Measurements from ENCODE around the gene PFKFB2.

The PFKFB2 gene

DNA sequence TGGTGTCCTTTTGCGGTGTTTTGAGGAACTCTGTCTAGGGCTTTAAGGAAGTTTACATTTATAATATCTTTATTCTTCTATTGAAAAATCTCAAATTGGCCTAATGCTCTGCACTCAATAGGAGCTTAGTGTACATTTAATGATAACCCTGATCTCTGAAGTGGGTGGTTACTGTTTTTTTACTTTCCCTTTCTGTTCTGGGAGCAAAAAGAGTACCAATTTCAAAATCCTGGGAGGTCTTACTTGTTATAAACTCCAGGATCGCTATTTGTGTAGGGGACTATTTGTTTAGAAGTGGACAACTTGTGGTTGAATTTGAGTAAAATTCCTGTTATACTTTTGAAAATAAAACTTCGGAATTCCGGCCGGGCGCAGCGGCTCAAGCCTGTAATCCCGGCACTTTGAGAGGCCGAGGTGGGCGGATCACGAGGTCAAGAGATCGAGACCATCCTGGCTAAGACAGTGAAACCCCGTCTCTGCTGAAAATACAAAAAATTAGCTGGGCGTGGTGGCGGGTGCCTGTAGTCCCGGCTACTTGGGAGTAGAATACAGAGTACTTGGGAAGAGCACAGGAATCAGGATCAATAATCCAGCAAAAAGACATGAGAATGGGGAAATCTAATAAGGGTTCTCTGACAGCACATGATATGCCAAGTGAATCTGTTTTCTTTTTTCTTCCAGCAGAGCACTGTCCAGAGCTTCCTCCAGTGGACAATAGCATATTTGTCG, 36.7 kb downstream of the PFKFB2 start:
- no peak for DNase-seq (ENCODE audit: low read depth in 2 of 2)

DNA sequence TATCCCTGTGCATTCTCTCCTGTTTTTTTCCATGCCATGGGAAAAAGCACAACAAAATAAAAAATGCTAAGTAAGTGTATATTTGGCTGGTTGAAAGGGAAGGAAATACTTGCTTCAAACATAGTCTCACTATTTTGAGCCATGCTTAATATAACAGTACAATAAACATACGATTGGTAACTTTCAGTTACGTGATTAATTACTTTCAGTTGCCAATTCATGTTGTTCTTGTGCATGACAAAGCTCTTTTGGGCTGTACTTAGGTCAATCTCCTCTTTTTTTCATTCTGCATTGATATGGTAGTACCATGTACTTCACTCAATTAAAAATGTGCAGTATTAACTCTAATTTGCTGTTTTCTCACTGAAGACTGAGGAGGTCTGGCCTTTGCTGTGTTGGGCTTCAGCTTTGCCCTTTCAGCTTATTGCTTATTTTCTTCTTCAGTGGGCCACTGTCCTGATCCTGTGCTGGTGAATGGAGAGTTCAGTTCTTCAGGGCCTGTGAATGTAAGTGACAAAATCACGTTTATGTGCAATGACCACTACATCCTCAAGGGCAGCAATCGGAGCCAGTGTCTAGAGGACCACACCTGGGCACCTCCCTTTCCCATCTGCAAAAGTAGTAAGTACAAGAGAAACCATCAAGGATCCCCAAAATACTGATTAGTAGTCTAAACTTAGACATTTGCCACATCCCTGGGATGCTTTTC, 38.3 kb downstream of the PFKFB2 start:
- no peak for DNase-seq (ENCODE audit: low read depth in 2 of 2)

DNA sequence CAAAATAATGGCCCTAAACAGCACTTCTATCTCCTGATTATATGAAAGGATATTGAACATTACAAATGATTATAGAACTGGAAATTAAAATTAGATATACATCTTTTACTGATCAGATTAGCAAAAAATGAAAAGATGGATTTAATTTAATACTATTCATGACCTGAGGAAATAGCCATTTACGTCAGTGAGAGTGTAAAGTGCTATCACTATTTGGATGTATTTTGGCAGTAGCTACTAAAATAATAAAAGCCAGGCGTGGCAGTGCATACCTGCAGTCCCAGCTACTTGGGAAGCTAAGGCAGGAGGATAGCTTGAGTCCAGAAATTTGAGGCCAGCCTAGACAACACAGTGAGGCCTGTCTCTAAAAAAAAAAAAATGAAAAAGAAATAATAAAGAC, 40.9 kb downstream of the PFKFB2 start:
- DNase-seq (ENCODE audit: low read depth in 2 of 2): no peak

DNA sequence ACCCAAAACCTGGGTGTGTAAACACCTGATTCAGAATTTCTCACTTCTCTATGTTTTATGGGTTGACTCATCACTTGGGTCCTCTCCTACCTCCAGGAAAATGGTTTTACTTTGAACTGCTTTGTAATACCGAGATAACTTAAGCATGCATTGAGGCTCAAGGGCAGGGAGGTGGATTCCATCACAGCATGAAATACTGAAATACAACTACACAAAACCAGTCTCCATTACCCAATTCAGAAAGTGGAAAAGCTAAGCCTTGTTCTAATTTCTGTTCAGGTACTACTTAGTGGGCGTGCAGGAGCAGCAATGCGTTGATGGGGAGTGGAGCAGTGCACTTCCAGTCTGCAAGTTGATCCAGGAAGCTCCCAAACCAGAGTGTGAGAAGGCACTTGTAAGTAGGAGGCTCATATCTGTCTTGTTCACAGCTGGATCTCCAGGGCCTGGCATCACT, 44.8 kb downstream of the PFKFB2 start:
- no peak for DNase-seq (ENCODE audit: low read depth in 2 of 2)

DNA sequence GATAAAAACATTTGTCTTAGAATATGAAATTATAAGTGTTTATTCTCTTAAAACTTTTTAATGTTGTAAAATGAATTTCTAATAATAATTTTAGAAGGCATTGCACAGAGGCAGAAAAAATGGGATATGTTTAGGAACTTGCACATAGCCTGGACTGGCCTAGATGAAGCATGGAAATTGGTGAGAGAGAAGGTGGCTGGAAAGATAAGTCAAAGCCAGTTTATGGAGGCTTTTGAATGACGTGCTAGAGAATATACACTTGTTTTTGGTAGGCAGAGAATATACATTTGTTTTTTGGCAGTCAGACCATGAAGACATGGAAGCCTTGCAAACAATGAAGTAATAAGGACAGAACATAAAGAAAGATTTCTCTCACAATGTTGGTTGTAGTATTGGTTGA, 48.6 kb downstream of the PFKFB2 start:
- DNase-seq (ENCODE audit: low read depth in 2 of 2): no peak

DNA sequence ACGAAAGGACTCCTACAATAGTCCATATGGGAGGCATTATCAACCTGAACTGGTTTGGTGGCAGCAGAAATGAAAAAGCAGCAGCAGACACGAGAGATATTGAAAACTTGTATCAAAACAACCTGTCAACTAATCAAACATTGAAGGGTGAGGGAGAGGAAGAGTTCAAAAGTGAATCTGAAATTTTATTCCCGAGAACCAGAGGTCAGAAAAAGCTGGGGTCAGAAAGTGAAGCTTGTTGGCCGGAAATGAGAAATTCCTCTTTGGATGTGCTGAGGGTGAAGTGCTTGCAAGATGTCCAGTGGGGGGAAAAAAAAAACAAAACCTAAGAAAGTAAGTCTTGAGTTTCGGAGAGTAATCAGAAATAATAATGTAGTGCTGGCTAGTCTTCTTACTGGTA, 49.1 kb downstream of the PFKFB2 start:
- no peak for DNase-seq (ENCODE audit: low read depth in 2 of 2)

DNA sequence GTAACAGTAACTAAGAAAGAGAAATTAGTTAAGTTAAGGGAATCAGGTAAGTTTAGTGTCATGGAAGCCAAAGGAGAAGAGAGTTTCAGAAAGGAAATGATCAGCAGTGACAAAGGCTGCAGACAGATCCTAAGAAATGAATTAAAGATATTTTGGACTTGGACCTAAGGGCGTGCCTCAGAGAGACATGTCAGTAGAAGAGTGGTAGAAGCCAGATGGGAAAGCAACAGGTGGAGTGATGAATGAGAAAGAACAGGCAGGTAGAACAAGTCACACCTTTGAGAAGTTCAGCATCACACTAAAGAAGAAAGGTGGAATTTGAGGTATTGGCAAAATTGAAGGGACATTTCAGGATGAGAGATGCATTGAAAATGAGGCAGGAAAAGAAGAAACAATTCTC, 49.6 kb downstream of the PFKFB2 start:
- no peak for DNase-seq (ENCODE audit: low read depth in 2 of 2)

DNA sequence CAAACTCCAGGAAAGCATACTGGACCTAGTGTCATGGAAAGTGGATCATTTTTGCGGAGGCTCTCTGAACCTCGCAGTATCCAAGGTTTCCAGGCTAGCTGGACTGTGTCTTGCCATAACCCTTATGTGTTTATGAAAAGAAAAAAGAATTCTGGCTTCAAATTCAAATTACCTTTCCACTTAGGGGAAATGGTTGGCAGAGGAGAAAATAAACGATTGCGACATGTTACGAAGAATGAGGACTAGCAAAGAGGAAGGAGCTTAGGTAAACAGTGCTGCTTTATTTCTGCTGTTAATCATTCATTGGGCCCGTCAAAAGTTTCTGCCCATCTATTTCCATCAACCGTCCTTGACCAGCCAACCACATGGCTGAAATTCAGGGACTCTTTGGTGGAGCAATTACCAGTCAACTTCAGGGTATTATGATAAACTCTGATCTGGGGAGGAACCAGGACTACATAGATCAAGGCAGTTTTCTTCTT, 50.9 kb downstream of the PFKFB2 start, which contains the start of gene C4BPA:
TSS of gene C4BPA (plus strand) at position 342 of the 482 bp plus-strand sequence. CDS start 8,793 bp downstream, outside the sequence.
- DNase-seq (ENCODE audit: low read depth in 2 of 2): no peak

DNA sequence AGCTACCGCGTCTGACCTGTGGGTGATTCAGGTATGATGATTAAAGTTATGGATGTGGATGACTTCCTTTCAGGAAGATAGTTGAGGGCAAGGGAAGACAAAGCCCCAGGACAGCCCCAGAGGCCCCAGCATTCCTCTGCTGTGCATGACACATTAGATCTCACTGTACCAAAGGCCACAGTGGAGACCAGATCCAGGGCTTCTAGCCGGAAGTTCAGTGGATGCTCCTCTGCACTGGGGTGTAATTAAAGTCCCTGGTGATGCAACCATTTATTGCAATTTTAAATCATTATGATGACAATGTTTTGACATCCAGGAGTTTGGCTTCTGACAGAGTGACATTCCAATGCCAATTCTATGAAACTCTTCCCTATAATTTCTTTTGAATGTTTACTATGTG, 55.9 kb downstream of the PFKFB2 start:
- no peak for DNase-seq (ENCODE audit: low read depth in 2 of 2)

DNA sequence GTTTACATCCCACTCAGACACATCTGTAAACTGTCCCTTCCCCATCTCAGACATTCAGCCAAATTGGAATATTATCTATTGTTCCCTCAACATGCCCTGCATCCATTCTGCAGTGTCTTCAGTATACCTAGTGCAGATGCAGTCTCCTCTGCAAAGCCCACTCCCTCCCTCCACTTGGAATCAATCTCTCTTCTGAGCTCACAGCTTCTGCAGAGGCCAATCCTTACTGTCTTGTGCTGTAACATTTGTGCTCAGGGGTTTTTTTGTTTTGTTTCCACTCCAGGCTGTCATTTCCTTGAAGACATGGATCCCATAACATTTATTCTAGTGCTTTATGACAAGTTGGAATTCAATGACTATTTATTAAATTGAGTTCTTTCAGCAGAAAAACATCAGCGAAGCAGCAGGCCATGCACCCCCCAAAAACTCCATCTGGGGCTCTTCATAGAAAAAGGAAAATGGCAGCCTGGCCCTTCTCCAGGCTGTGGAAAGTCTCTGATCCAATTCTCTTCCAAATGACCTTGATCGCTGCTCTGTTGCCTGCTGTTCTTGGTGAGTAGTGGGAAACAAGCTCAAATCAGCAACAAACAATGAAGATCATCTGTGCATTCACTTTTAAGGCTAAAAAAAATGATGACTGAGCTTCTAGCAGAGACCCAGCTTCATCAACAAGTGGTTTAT, 59.7 kb downstream of the PFKFB2 start:
- no peak for DNase-seq (ENCODE audit: low read depth in 2 of 2)

DNA sequence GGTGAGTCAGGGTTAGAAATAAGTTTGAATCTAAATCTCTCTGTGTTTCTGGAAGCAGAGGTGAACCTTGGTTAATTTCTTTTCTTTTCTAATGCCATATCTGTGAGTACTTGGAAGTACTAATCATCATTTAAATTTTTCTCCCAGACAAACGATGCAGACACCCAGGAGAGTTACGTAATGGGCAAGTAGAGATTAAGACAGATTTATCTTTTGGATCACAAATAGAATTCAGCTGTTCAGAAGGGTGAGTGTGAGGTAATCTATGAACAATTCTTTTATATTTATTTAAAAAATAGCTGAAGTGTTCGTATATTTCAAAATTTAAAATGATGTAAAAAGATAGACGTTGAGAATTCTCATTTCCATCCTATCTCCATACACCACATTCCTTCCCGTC, 62.2 kb downstream of the PFKFB2 start:
- peak; percentile 1 to 2 for DNase-seq (ENCODE audit: low read depth in 2 of 2)

DNA sequence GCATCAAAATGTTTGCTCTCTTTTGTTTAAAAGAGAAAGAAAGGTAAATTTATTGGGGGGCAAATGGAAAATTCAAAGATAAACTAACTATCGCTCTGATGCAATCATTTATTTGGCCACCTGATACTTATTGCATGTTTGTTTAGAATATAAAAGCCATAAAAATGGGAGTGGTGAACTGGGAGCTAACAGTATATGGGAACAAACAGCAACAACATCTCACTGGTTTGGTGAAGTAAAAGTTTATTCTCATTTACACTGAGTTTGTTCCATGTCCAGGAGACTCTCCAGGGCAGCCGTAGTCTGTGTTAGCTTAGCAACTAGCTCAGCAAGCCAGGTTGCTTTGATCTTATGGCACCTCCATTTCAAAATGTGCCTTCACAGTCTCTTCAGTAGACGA, 71.3 kb downstream of the PFKFB2 start:
- DNase-seq (ENCODE audit: low read depth in 2 of 2): no peak

DNA sequence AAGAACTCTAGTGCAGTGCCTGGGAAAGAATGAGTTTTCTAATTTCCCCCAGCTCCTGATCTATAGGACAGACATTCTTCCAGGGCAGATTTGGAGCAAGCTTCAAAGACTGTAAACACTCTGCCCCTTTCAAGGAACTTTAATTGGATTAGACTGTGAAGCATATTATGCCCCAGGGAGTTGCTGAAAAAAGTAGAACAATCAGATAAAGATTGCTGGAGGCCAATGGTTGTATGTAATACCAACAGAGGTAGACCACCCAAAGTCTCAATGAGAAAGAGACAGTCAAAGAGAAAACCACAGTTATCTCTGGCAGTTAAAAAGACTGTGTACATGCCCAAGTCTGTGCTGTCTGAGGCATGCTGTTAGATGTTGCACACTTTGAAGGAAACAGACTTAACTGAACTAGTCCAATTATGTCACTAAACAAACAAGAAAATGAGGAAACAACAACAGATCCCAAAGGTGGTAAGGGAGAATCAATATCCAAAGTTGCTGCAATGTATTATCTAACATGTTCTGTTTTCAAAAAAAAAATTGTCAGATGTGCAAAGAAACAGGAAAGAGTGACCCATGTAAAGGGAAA, 75.4 kb downstream of the PFKFB2 start:
- no peak for DNase-seq (ENCODE audit: low read depth in 2 of 2)

DNA sequence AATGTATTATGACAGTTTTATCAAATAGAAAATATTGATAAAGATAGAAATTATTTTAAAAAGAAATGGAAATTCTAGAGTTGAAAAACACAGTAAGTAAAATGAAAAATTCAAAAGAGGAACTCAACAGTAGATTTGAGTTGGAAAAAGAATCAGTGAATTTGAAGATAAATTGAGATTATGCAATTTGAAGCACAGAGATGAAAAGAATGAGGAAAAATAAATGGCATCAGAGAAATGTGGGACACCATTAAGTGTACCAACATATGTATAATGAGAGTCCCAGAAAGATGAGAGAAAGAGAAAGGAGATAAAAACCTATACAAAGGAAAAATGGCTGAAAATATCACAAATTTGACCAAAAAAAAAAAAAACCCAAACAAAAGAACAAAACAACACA, 76.0 kb downstream of the PFKFB2 start:
- DNase-seq (ENCODE audit: low read depth in 2 of 2): no peak

All from fibroblast of skin of left biceps (primary cell).